GM12878 (cell line): Measurements from ENCODE around the gene DYNC1H1. TPM values are rescaled to one million over a fixed set of nuclear protein-coding genes. Genes with fewer than 3 reads are reported as not detected.

Experiments used
- ATAC-seq: fragments of 200-7000 bp; cut with Tn5 transposase; 3 replicates; pipeline ENCODE4 v1.9.1; 2020; ENCODE audit warnings: mild to moderate bottlenecking, moderate library complexity
- BruUV-seq: library from RNA; stranded (reverse); fragments of 400-500 nt; replicated peaks from 2 replicates; lab custom pipeline; 2021; lab: Mats Ljungman, UMichigan
- CTCF ChIA-PET: fragments of 300-600 bp; sonication (Branson Sonifier 250); formaldehyde crosslinking; extraction: SDS; loops from one replicate; lab custom pipeline; 2021; ENCODE audit warnings: inconsistent platforms; lab: Yijun Ruan, JAX
- POLR2A ChIA-PET: fragments of 350-600 bp; formaldehyde crosslinking; extraction: SDS; loops from one replicate; lab custom pipeline; 2021; ENCODE audit warnings: inconsistent platforms; lab: Charles Lee
- RAD21 ChIA-PET: fragments of 300-600 bp; sonication (Branson Sonifier 250); formaldehyde crosslinking; loops from one replicate; lab custom pipeline; 2023; ENCODE audit warnings: antibody characterized with exemption; ENCODE audit not compliant: unreplicated experiment; lab: Charles Lee
- SMC1A ChIA-PET: fragments of 300-600 bp; sonication (Branson Sonifier 250); formaldehyde crosslinking; loops from one replicate; lab custom pipeline; 2023; ENCODE audit not compliant: unreplicated experiment, uncharacterized antibody; lab: Charles Lee
- DNase-seq: peaks from one replicate; pipeline ENCODE4 v3.0.0-alpha.2; 2011; ENCODE audit warnings: low read depth, low spot score
- FAIRE-seq: peaks from 3 replicates; lab custom pipeline; 2011; peaks lifted over from hg19 to GRCh38; lab: Jason Lieb, UNC
- H2AFZ ChIP-seq: 2 replicates; pipeline ENCODE4 v1.6.0; 2011; ENCODE audit warnings: low read depth, low read length, control low read depth; ENCODE audit not compliant: control insufficient read depth
- H3K27ac ChIP-seq: 2 replicates; pipeline ENCODE4 v1.5.1; 2011; ENCODE audit warnings: control low read depth; ENCODE audit not compliant: control insufficient read depth, insufficient read depth
- H3K27me3 ChIP-seq, 2 experiments: replicated peaks in 1 of 2; 2 replicates each; pipeline versions ENCODE4 v1.6.0 to v1.6.1; 2011; ENCODE audit warnings: low read length in 1 of 2; ENCODE audit not compliant: control insufficient read depth in 2 of 2, insufficient read depth in 2 of 2
- H3K36me3 ChIP-seq, 2 experiments: 2 replicates each; pipeline ENCODE4 v1.5.1; 2011; ENCODE audit warnings: low read length in 1 of 2; ENCODE audit not compliant: control insufficient read depth in 2 of 2, insufficient read depth in 2 of 2
- H3K4me1 ChIP-seq: 2 replicates; pipeline ENCODE4 v1.6.1; 2011; ENCODE audit warnings: mild to moderate bottlenecking, low read length, moderate library complexity, mixed read lengths; ENCODE audit not compliant: control insufficient read depth, insufficient read depth
- H3K4me2 ChIP-seq: 2 replicates; pipeline ENCODE4 v1.6.0; 2011; ENCODE audit warnings: control low read depth; ENCODE audit not compliant: control insufficient read depth, insufficient read depth
- H3K4me3 ChIP-seq: fragments of 200-600 bp; sonication (generic); 2 replicates; pipeline ENCODE4 v1.5.1; 2016
- H3K79me2 ChIP-seq: 2 replicates; pipeline ENCODE4 v1.6.0; 2011; ENCODE audit warnings: low read length; ENCODE audit not compliant: control insufficient read depth, insufficient read depth
- H3K9ac ChIP-seq: 2 replicates; pipeline ENCODE4 v1.8.0; 2011; ENCODE audit warnings: low read length, control low read depth, mixed read lengths; ENCODE audit not compliant: control insufficient read depth, insufficient read depth
- H3K9me3 ChIP-seq: replicated peaks from 3 replicates; pipeline ENCODE4 v1.5.1; 2011; ENCODE audit warnings: mild to moderate bottlenecking, low read length; ENCODE audit not compliant: control insufficient read depth, insufficient read depth
- H4K20me1 ChIP-seq: 2 replicates; pipeline ENCODE4 v1.6.0; 2011; ENCODE audit not compliant: control insufficient read depth, insufficient read depth
- EGR1 ChIP-seq, 2 experiments: IDR thresholded peaks; 1 replicate in 1 of 2; 2 replicates in 1 of 2; pipeline ENCODE4 v1.6.1; 2011 to 2012; ENCODE audit warnings: low read depth in 2 of 2, low read length in 2 of 2, borderline replicate concordance in 1 of 2, mild to moderate bottlenecking in 1 of 2, moderate library complexity in 1 of 2
- EZH2 ChIP-seq: IDR thresholded peaks from 2 replicates; pipeline ENCODE4 v1.6.1; 2012; ENCODE audit warnings: low read depth, mild to moderate bottlenecking, control low read depth, inconsistent platforms, low read length, borderline replicate concordance; ENCODE audit not compliant: control insufficient read depth
- HCFC1 ChIP-seq: fragments of 150-350 bp; IDR thresholded peaks from 2 replicates; pipeline ENCODE4 v1.6.1; 2014; ENCODE audit warnings: low read length
- MYB ChIP-seq: fragments of 150-350 bp; IDR thresholded peaks from 2 replicates; pipeline ENCODE4 v1.6.1; 2014; ENCODE audit warnings: mild to moderate bottlenecking, low read depth, low read length, borderline replicate concordance
- NFIC ChIP-seq: IDR thresholded peaks from 2 replicates; pipeline ENCODE4 v1.6.1; 2012; ENCODE audit warnings: low read depth, mild to moderate bottlenecking, inconsistent platforms, low read length, moderate library complexity
- SMC3 ChIP-seq: IDR thresholded peaks from 2 replicates; pipeline ENCODE4 v1.6.1; 2011; ENCODE audit warnings: low read length, improper control_type of control experiment, borderline replicate concordance
- TCF7 ChIP-seq: IDR thresholded peaks from 2 replicates; pipeline ENCODE4 v1.6.1; 2014; ENCODE audit warnings: antibody characterized with exemption, borderline replicate concordance
- ZNF24 ChIP-seq: fragments of 450-650 bp; IDR thresholded peaks from 2 replicates; pipeline ENCODE4 v1.6.1; 2017; ENCODE audit warnings: antibody characterized with exemption, mild to moderate bottlenecking
- ZNF622 ChIP-seq: fragments of 450-650 bp; IDR thresholded peaks from 2 replicates; pipeline ENCODE4 v1.6.1; 2017; ENCODE audit warnings: mild to moderate bottlenecking, inconsistent platforms
- WGBS: methylation state at CpG from one replicate; pipeline ENCODE4 v1.1.6; 2016; ENCODE audit warnings: low lambda C conversion rate; ENCODE audit not compliant: insufficient replicate concordance, insufficient coverage; ENCODE audit errors: missing lambda C conversion rate; 5-methylcytosine and 5-hydroxymethylcytosine counted together
- in situ Hi-C: fragments of 300-500 bp; cut with MboI; formaldehyde crosslinking; loops from 9 replicates; pipeline ENCODE4 v1.14.3; 2018; ENCODE audit warnings: mixed read lengths
- intact Hi-C: fragments of 100-400 bp; cut with micrococcal nuclease; formaldehyde crosslinking; loops from one replicate; pipeline ENCODE4 v1.14.2; 2022; ENCODE audit not compliant: unreplicated experiment
- polyA plus RNA-seq, 11 experiments: library from polyadenylated mRNA; depleted of rRNA in 4 of 11; unstranded in 6 of 11; stranded (reverse) in 5 of 11; fragments of >200 nt; fragmentation: Nextera tagmentation in 4 of 11; fragmentation: Illumina TruSeq in 1 of 11; extraction: Ambion mirVana in 4 of 11; extraction: Trizol in 1 of 11; gene quantifications; 1 replicate in 1 of 11; 2 replicates in 10 of 11; pipeline versions ENCODE4 v1.2.1 to v1.2.3, GENCODE V29; 2011 to 2016; ENCODE audit warnings: inconsistent platforms in 2 of 11, missing spikeins in 2 of 11, low read depth in 1 of 11
- total RNA-seq, 4 experiments: library from RNA; depleted of rRNA in 3 of 4; stranded (reverse); fragments of >200 nt in 3 of 4; fragmentation: Illumina TruSeq in 1 of 4; extraction: Trizol in 1 of 4; gene quantifications; 2 replicates each; pipeline versions ENCODE4 v1.2.1 to v1.2.3, GENCODE V29; 2013 to 2021
- TF ChIP-seq, protein P1 (sequence below): fragments of 450-650 bp; formaldehyde crosslinking; IDR thresholded peaks from 2 replicates; pipeline ENCODE4 v1.5.0; 2022; ENCODE audit warnings: mild to moderate bottlenecking, missing genetic modification characterization

DYNC1H1 gene
- total and polyA plus RNA-seq, 10 of the 15 experiments (the other 5 are each of a cell fraction or from before 2014, with no cell fraction given) = 38.4 to 291 (median 111) TPM

GRCh38 chr14:101917413-101918017, 46.9 kb upstream of the DYNC1H1 start:
- DNase-seq = no peak
- 60% methylated on average over 17 of the region's 17 CpGs for WGBS
- peak; percentile 23 for ATAC-seq
- Histone ChIP-seq H3K27ac (no peak overlapping the region), H3K4me1 (no peaks in the 10 kb centered on the region), H3K9me3 (no peaks in the 10 kb centered on the region), H3K4me2 (no peak overlapping the region), H3K27me3 (no peaks in the 10 kb centered on the region), H3K36me3 (peaks cover 0 to 12% of the 10 kb centered on the region in 2 experiments; a peak in 3 of 4 replicates), H3K79me2 (no peaks in the 10 kb centered on the region), H4K20me1 (no peaks in the 10 kb centered on the region), H3K4me3 (no peak overlapping the region), H2AFZ (no peak overlapping the region), H3K9ac (no peak overlapping the region)
- ChIA-PET SMC1A (interaction anchor here (0.9 to 1.5 kb wide), 3 partner anchors 16 to 147 kb away, joined by 3 to 4 read pairs (median 3); no protein-coding TSS in a partner anchor), RAD21 (interaction anchor here (1.9 kb wide), 1 partner anchor 73 kb away, joined by 4 read pairs; no protein-coding TSS in a partner anchor), POLR2A (no interaction called here), CTCF (interaction anchor here (0.8 kb wide), 1 partner anchor 147 kb away, joined by 4 read pairs; no protein-coding TSS in a partner anchor)
- FAIRE-seq = no peak
- TF ChIP-seq, protein P1, sequence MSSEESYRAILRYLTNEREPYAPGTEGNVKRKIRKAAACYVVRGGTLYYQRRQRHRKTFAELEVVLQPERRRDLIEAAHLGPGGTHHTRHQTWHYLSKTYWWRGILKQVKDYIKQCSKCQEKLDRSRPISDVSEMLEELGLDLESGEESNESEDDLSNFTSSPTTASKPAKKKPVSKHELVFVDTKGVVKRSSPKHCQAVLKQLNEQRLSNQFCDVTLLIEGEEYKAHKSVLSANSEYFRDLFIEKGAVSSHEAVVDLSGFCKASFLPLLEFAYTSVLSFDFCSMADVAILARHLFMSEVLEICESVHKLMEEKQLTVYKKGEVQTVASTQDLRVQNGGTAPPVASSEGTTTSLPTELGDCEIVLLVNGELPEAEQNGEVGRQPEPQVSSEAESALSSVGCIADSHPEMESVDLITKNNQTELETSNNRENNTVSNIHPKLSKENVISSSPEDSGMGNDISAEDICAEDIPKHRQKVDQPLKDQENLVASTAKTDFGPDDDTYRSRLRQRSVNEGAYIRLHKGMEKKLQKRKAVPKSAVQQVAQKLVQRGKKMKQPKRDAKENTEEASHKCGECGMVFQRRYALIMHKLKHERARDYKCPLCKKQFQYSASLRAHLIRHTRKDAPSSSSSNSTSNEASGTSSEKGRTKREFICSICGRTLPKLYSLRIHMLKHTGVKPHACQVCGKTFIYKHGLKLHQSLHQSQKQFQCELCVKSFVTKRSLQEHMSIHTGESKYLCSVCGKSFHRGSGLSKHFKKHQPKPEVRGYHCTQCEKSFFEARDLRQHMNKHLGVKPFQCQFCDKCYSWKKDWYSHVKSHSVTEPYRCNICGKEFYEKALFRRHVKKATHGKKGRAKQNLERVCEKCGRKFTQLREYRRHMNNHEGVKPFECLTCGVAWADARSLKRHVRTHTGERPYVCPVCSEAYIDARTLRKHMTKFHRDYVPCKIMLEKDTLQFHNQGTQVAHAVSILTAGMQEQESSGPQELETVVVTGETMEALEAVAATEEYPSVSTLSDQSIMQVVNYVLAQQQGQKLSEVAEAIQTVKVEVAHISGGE (CRISPR knock-in tag) = no peak
- TF ChIP-seq MYB (no peak), EGR1 (IDR thresholded peaks at IDR 0.05; ENCODE audit: borderline replicate concordance in 1 of 2, low read depth in 2 of 2, low read length in 2 of 2) (no peak), ZNF24 (no peak), EZH2 (no peak), ZNF622 (no peak), HCFC1 (no peak), NFIC (no peak), TCF7 (no peak), SMC3 (no peak)
- in situ Hi-C loops = no loop called here
- intact Hi-C loops = no loop called here
- BruUV-seq = no TSS peak
